Activated CD4-positive, alpha-beta T cell treated with anti-CD3 and anti-CD28 coated beads, Interleukin-2, Interleukin-6, amounts not matched to agents 100 ng/mL and 50 ng/mL, durations not matched to agents 16 hours and 8 hours (primary cell): ENCODE results near the gene LGALS1.

ENCODE experiments used
- DNase-seq: peaks from one replicate; pipeline ENCODE4 v3.0.0-alpha.2; 2020

The LGALS1 gene

GRCh38 chr22:37664249-37665101, 11.0 kb upstream of the LGALS1 start:
- DNase-seq, result no peak

- DNase-seq, result no peak
These were observed 9.9 kb upstream of the LGALS1 start for GRCh38 chr22:37665487-37665886.

- no peak for DNase-seq
These were observed 5.8 kb upstream of the LGALS1 start for GRCh38 chr22:37669586-37669985.

- DNase-seq, result no peak
These were observed 3.1 kb upstream of the LGALS1 start for GRCh38 chr22:37672206-37672919.

GRCh38 chr22:37672920-37673455, 2.4 kb upstream of the LGALS1 start:
- DNase-seq, result no peak

GRCh38 chr22:37674248-37674647, 1.2 kb upstream of the LGALS1 start:
- no peak for DNase-seq

GRCh38 chr22:37675930-37676735, 697 bp downstream of the LGALS1 start:
- peak; percentile 42 for DNase-seq

GRCh38 chr22:37676736-37677492, 1.5 kb downstream of the LGALS1 start:
- DNase-seq, result peak; percentile 97

- DNase-seq, result no peak
These were observed 2.1 kb downstream of the LGALS1 start for GRCh38 chr22:37677493-37677974.

GRCh38 chr22:37678372-37678771, 2.9 kb downstream of the LGALS1 start:
- no peak for DNase-seq

- no peak for DNase-seq
These were observed 4.2 kb downstream of the LGALS1 start for GRCh38 chr22:37679670-37680069.

GRCh38 chr22:37680191-37680851, 4.9 kb downstream of the LGALS1 start:
- DNase-seq, result no peak

GRCh38 chr22:37681001-37681424, 5.6 kb downstream of the LGALS1 start:
- no peak for DNase-seq

GRCh38 chr22:37681556-37682049, 6.2 kb downstream of the LGALS1 start:
- peak; percentile 86 for DNase-seq

- no peak for DNase-seq
These were observed 9.6 kb downstream of the LGALS1 start for GRCh38 chr22:37684803-37685615.

GRCh38 chr22:37686002-37686982, 10.9 kb downstream of the LGALS1 start, which contains the start of gene NOL12:
Gene NOL12, plus strand, starts transcription at chr22:37686343. Its CDS starts 50 bp downstream, at chr22:37686393.
- peak; percentile 88 for DNase-seq

GRCh38 chr22:37690407-37690806, 15.0 kb downstream of the LGALS1 start:
- DNase-seq, result no peak

- no peak for DNase-seq
These were observed 15.6 kb downstream of the LGALS1 start for GRCh38 chr22:37690901-37691504.
